ENCODE data around the gene ANKLE1.

The ANKLE1 gene

GRCh38 chr19:17305517-17306284 is 24.0 kb downstream of the ANKLE1 start, which contains the start of gene MRPL34:
TSS of gene MRPL34 (plus strand) at chr19:17305872. CDS start at chr19:17305893, 21 bp downstream.
- peak; percentile 97 for DNase-seq (ENCODE audit: low read depth)

DNA sequence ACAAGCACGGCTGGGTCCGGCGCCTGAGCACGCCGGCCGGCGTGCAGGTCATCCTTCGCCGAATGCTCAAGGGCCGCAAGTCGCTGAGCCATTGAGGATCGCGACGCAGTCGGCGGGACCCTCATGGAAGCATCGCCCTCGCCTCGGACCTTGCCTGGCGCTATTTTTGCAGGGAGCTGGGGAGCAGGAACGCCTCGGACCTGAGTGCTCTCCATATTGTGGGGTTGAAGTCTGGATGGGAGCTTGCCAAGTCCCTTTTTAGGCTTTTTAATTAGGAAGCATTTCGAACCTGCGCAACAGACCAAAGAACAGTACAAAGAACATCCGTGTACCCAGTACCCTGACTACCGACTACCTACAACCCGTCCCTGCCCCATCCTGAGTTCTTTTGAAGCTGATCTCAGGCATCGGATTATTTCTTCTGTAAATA is 24.6 kb downstream of the ANKLE1 start:
- no peak for DNase-seq (ENCODE audit: low read depth)

GRCh38 chr19:17307876-17308377 is 26.2 kb downstream of the ANKLE1 start:
- DNase-seq (ENCODE audit: low read depth) = no peak

GRCh38 chr19:17309198-17309964 is 27.7 kb downstream of the ANKLE1 start, which contains the start of gene DDA1:
TSS of gene DDA1 (plus strand) at chr19:17309563. CDS start at chr19:17309655, 92 bp downstream.
- peak; percentile 98 for DNase-seq (ENCODE audit: low read depth)

- DNase-seq (ENCODE audit: low read depth) = no peak
These were observed 28.3 kb downstream of the ANKLE1 start for GRCh38 chr19:17309965-17310461.

DNA sequence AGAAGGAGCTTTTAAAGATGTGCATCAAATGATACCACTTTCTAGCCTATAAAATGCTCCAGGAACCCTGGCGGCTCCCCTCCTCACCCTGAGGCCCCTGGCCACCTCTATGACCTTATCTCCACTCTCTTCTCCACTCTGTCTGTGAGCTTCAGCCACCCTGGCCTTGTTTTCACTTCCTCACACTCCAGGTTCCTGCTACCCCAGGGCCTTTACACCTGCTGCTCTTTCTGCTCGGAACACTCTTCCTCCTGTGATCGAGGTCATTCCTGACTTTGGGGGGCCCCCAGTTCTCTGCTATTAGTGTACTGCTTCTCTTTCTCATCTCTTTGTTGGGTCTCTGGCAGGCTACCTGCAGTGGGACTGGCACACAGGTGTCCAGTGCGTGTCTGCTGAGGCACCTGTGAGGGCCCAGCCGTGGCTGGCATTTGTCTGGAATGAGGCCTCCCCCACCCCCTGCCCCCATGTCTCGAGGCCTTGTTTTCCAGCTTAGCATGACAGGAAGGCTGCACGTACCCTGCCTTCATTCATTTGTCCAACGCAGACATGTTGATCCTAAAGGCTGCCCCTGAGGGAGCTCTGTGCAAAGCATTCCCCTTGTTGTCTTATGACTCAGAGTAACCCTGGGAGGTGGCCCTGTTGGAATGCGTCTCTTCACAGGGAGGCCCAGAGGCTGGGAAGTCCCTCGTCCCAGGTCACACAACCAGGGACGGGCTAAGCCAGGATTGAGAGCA is 29.9 kb downstream of the ANKLE1 start:
- no peak for DNase-seq (ENCODE audit: low read depth)

DNA sequence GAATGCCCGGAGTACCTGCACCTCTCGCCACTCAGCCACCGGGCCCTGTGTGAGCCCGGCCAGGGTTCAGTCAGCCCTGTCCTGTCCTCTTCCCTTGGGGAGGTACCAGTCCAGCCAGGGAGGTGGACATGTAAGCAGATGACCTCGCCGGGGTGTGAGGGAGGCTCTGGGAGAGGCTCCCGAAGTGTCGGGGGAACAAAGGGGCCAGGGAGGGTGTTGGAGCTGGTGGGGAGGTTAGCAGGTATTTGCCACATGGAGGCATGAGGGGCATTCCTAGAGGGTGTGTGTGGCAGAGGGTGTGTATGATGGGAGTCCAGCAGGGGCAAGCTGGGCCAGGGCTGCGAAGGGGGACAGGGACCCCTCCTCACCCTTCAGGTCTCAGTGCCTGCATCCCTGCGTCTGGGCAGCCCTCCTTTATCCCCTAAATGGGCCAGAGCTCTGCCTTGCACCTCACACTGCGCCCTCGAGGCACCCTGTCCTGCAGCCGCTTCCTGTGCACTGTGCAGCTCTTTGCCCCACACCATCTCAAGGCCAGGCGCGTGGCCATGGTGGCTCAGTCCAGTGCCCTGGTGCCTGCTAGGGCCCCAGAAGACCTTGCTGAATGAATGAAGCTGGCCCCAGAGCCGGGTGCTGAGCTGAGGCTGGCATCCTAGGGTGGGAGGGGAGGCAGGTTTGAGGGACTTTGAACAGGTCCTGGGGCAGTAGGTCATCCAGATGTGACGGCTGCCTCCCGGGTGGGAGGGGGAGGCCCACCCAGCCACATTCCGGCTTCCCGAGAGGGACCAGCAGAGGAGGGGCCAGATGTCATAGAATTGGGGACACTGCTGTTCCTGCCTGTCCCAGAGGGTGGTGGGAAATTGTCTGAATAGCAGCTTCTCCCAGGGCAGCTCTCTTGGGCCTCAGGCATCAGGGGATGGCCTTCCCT is 30.8 kb downstream of the ANKLE1 start:
- DNase-seq (ENCODE audit: low read depth) = no peak

GRCh38 chr19:17314007-17314593 is 32.4 kb downstream of the ANKLE1 start:
- DNase-seq (ENCODE audit: low read depth) = no peak

DNA sequence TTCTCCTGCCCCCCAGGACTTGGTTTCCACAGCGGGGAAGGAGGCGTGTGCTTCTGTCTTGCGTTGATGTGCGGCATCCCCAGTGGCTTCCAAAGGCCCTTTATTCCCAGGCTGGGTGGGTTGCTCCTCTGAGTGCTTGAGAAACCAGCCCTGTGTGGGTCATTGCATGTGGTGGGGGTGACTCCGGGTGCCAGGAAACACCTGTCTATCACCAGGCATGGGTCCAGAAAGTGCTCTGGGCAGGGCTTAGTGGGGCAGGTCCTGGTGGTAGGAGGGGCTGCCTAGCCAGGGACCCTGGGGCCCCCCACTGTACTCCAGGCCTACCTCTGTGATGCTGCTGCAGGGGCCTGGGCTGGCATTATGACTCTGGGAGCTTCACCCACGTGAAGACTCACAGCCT is 37.3 kb downstream of the ANKLE1 start:
- no peak for DNase-seq (ENCODE audit: low read depth)

DNA sequence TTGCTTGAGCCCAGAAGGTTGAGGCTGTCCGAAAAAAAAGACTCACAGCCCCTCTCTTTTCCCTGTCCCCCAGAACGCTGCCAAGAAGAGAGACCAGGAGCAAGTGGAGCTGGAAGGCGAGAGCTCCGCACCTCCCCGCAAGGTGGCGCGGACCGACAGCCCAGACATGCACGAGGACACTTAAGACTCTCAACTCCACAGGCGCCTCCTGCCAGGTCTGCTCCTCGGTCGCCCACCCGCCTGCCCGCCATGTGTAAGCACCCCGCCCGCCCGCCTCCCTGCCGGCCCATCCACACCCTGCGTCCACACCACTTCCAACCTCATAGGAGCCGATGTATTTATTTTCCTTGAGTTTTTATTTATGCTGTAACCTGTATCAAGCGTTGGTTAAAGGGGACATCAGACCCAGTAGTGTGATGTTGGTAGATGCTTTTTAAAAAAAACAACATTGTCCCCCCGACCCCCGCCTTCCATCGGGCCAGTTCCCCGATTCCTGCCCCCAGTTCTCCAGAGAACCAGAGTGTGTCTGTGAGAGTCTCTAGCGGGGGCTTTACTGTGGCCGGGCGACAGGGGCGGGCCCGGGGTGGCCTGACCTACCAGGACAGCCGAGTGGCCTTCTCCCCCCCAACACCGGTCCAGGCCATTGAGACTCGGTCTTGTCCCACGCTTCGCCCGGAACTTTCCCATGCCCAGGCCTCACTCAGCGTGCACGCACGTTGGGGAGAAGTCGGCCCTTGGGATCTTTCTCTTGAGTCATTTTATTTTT is 38.0 kb downstream of the ANKLE1 start:
- DNase-seq (ENCODE audit: low read depth) = no peak

DNA sequence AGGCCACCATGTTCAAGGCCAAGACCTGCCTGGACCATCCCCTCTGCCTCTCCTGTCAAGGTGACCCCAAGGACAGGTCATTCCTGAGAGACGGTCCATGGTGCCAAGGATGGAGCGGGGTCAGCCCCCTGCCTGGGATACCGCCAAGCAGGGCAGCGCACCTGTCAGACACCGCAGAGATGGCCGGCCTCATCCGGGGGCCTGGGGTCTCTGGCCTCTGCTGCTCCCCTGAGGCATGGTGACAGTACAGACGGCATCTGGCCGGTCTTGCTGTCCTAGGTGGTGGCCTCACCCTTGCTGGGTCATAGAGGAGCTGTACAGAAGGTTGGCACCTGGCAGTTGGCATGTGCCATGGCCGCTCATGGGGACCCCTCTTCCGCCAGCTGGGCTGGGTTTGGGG is 38.7 kb downstream of the ANKLE1 start:
- no peak for DNase-seq (ENCODE audit: low read depth)

DNA sequence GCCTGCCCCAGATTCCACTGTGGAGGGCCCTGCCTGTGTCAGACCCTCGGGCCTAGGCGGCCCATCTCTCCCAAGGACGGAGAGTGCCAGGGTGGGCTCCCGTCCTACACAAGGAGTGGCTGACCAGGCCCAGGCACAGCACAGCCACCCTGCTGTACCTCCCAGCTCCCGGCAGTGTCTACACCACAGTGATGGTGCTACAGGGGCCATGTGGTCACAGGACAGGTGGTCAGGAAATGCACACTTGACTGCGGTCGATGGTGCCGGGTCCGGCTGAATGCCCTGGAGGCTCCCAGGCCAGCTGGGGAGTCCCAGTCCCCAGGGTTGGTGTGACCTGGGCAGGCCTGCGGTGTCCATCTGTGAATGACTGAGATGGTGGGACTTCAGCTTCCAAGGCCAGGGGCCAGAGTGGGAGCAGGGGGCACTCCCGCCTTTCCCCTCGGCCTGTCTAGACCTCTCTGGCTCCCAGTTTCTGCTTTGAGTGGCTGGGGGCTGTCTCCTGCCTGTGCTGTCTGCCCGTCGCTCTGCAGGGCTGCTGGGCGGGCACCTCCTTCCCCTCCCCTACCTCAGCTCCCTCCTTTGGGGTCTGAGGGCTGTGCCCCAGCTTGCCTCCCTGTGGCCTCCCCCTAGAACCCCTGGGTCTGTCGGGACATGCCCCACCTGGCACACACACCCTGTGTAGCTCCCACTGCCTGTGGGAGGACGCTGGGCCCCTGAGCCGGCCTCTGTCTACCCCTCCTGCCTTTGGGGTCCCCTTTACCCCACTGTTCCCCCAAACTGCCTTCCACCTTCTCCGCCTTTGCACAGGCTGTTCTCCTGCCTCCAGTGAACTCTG is 40.2 kb downstream of the ANKLE1 start:
- no peak for DNase-seq (ENCODE audit: low read depth)

GRCh38 chr19:17322854-17323253 is 41.2 kb downstream of the ANKLE1 start:
- no peak for DNase-seq (ENCODE audit: low read depth)

- no peak for DNase-seq (ENCODE audit: low read depth)
These were observed 41.7 kb downstream of the ANKLE1 start for GRCh38 chr19:17323300-17323963.

DNA sequence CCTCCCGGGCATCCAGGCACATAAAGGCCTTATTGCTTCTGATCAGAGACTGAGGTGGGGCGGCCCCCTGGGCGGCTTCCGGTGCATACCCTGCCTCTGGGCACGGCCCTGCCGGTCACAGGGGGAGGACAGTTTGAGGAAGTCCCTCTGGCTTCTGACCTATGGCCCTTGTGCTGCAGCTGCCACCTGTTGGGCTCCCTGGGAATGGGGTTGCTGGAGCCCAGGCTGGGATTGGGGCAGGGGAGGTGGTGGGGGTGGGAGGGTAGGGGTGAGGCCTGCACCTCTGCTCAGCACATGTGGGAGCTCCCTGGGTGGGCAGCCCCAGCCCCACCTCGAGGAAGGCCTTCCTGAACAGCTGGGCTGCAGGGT is 42.2 kb downstream of the ANKLE1 start:
- DNase-seq (ENCODE audit: low read depth) = no peak

DNA sequence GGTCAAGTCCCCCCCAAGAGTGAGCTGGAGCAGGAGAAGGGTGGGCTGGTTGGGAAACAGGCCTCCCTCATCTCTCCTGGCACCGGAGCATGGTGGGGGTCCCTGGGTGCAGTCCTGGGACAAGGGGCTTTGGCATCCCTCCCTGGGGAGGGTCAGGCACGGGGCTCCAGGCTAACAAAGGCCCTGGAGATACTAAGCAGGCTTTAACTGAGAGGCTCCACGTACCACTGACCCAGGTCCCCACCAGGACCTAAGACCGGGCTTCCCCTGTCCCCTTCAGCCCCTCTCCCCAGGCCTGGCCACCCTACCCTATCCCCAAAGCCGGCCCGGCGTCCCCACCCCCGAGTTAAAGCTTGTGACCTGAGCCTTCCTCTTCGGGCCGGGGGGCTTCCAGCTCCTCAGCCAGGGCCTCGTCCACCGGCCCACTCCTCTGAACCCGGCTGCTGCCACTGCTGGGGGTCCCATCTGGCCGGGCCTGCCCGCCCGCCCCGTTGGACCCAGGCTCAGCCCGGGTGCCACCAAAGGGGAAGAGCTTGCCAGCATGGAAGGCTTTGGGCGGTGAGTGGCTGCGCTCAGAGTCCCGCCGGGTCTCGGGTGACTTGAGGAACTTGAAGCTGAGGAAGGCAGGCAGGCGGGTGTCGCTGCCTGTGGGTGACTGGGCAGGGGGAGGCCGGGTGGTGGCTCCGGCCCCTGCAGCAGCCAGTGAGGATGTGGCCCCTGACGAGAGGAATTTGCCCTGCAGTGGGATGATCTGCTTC is 42.8 kb downstream of the ANKLE1 start:
- no peak for DNase-seq (ENCODE audit: low read depth)

GRCh38 chr19:17325133-17325532 is 43.4 kb downstream of the ANKLE1 start:
- no peak for DNase-seq (ENCODE audit: low read depth)

All from CMK (cell line).